ENCODE results near the gene OR5B21.

GRCh38 chr11:58493676-58494075 is 14.2 kb downstream of the OR5B21 start:
- TF ChIP-seq, protein P1, sequence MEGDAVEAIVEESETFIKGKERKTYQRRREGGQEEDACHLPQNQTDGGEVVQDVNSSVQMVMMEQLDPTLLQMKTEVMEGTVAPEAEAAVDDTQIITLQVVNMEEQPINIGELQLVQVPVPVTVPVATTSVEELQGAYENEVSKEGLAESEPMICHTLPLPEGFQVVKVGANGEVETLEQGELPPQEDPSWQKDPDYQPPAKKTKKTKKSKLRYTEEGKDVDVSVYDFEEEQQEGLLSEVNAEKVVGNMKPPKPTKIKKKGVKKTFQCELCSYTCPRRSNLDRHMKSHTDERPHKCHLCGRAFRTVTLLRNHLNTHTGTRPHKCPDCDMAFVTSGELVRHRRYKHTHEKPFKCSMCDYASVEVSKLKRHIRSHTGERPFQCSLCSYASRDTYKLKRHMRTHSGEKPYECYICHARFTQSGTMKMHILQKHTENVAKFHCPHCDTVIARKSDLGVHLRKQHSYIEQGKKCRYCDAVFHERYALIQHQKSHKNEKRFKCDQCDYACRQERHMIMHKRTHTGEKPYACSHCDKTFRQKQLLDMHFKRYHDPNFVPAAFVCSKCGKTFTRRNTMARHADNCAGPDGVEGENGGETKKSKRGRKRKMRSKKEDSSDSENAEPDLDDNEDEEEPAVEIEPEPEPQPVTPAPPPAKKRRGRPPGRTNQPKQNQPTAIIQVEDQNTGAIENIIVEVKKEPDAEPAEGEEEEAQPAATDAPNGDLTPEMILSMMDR (IDR thresholded peaks at IDR 0.05 in 4 of 5, conservative IDR thresholded peaks at IDR 0.05 in 1 of 5) = no peak
- no peak for TF ChIP-seq POLR2A (IDR thresholded peaks at IDR 0.05)
